GM12872 (cell line): ENCODE data around the gene ACR.

Source experiments
- CTCF ChIP-seq: IDR thresholded peaks from 3 replicates; pipeline ENCODE4 v1.5.1; 2011; ENCODE audit warnings: low read depth, mild to moderate bottlenecking, low read length, moderate library complexity; ENCODE audit not compliant: insufficient read depth

The ACR gene

GRCh38 chr22:50731811-50732624 lies 6.0 kb upstream of the ACR start:
- TF ChIP-seq CTCF = peak; percentile 83

DNA sequence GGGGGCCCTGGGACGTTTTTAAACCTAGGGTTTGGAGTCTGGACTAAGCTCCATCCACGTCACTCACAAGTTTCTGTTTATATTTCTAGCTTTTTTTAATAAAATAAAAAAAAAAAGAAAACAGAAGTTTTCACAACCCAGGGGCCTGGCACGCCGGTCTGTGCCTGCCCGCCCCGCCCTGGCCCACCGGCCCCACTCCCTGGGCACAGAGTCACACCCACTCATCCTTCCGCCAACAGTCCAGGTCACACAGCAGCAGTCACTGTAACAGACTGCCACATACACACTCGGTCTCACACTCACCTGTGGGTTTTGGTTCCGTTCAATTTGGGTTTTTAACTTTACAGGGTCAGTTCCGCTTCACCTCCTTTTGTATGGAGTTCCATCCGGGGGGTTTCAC lies 5.3 kb upstream of the ACR start:
- TF ChIP-seq CTCF = no peak

DNA sequence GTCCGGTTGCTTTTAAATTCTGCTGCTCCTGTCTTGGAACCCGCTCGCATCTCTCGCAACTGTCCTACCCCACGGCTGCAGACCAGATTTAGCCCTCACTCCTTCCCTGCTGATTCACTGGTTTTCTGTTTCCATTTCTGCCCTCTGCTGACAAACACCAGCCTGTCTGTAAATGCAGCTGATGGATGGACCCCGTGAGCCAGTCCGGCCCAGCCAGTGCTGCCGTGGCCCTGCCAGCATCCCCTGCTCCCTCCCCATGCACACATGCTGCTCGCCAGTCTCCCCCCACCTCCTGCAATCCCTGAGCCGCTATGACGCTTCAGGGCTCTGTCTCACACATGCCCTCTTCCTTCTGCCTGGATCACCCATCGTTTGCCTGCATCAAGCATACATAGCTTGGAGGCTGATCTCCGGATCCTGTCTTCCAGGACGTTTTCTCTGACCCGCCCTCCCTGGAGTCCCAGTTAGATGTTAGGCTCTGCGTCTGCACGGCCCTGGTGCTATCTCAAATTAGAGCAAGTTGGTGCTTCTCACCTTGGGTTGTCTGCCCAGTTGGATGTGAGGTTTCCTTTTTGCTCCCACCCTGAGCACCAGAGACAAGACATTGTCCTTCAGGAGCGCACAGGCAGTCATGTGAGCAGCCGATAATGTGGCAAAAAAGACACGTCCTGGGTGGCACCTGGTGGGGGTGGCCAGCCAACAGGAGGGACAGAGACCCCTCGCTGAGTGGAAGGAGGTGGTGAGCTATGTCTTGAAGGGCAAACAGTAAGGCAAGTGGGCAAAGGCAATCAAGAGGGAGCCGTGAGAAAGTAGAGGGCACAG lies 4.3 kb upstream of the ACR start:
- TF ChIP-seq CTCF = no peak

DNA sequence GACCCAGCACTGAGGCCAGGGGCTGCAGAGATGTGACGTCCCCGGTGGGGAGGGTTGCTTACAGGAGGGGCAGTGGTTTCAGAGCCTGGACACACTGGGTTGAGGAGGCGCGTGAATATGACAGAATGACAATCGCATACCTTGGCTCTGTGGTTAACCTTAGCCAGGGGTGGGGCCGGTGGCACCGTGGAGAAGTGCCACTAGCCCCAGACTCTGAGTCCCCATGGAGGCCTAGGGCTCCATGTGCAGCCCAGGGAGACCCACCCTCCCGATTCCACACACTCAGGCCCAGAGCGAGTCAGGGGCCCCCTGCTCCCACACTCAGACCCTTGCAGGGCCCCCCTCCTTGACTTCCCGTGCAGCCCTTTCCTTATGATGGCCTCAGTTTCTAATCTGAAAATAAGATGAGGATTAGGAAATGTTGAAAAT lies 3.6 kb upstream of the ACR start:
- no peak for TF ChIP-seq CTCF

GRCh38 chr22:50734986-50735738 lies 2.8 kb upstream of the ACR start:
- TF ChIP-seq CTCF = no peak

DNA sequence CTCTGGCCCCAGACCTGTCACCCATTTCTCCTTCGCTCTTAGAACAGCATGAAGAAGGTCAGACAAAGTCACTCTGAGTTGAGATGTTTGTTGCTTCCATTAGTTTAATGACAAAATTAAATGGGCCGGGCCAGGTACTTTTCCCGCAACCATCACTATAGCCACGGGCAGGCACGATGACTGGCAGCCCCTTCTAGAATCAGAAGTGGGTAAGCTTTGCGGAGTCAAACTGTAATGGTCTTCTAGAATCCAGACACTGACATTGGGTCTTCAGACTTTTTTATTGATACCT lies 2.3 kb upstream of the ACR start:
- no peak for TF ChIP-seq CTCF

- no peak for TF ChIP-seq CTCF
These were observed 734 bp downstream of the ACR start for GRCh38 chr22:50738649-50739227.
